Effector CD4-positive, alpha-beta T cell (primary cell): ENCODE measurements around the gene COX19.
"Not testable (repeated sequence)": the region's sequence is repeated elsewhere in the genome, so short reads cannot be mapped to it uniquely, and the experiment has no call there.

Experiments
- DNase-seq: peaks from one replicate; pipeline ENCODE4 v3.0.0-alpha.2; 2020

COX19 gene

GRCh38 chr7:976901-977325, 1.6 kb upstream of the COX19 start:
- DNase-seq, result no peak

GRCh38 chr7:975702-976473, 539 bp upstream of the COX19 start:
- DNase-seq, result no peak

- DNase-seq, result no peak
Measured at GRCh38 chr7:974172-974571, 1.2 kb downstream of the COX19 start.

- DNase-seq, result no peak
Measured at GRCh38 chr7:973312-973711, 2.0 kb downstream of the COX19 start.

- DNase-seq, result no peak
Measured at GRCh38 chr7:972676-973309, 2.6 kb downstream of the COX19 start.

GRCh38 chr7:972110-972509, 3.2 kb downstream of the COX19 start:
- no peak for DNase-seq

- no peak for DNase-seq
Measured at GRCh38 chr7:970744-971143, 4.6 kb downstream of the COX19 start.

GRCh38 chr7:969403-969802, 5.9 kb downstream of the COX19 start:
- DNase-seq, result no peak

GRCh38 chr7:968205-969105, 6.9 kb downstream of the COX19 start:
- DNase-seq, result no peak

GRCh38 chr7:967361-968082, 7.8 kb downstream of the COX19 start:
- no peak for DNase-seq

- no peak for DNase-seq
Measured at GRCh38 chr7:966291-967069, 8.9 kb downstream of the COX19 start.

- DNase-seq, result no peak
Measured at GRCh38 chr7:964401-965231, 10.7 kb downstream of the COX19 start.

GRCh38 chr7:963236-964078, 11.9 kb downstream of the COX19 start:
- DNase-seq, result no peak

GRCh38 chr7:962401-963081, 12.8 kb downstream of the COX19 start:
- DNase-seq, result no peak

- no peak for DNase-seq
Measured at GRCh38 chr7:961546-962400, 13.6 kb downstream of the COX19 start.

GRCh38 chr7:960972-961371, 14.4 kb downstream of the COX19 start:
- not testable (repeated sequence) for DNase-seq

- no peak for DNase-seq
Measured at GRCh38 chr7:960269-960871, 15.0 kb downstream of the COX19 start.

GRCh38 chr7:959740-960139, 15.6 kb downstream of the COX19 start:
- not testable (repeated sequence) for DNase-seq
